K562 (cell line): ENCODE results near the gene THAP2. TPM values are rescaled to one million over a fixed set of nuclear protein-coding genes. Genes with fewer than 3 reads are reported as not detected.

Source experiments
- DEAF1 ChIP-seq: fragments of 450-650 bp; formaldehyde crosslinking; IDR thresholded peaks from 2 replicates; pipeline ENCODE4 v1.4.0; 2020; ENCODE audit warnings: mild to moderate bottlenecking, moderate library complexity
- ETS1 ChIP-seq: conservative IDR thresholded peaks from 2 replicates; pipeline ENCODE4 v1.6.1; 2011; ENCODE audit warnings: low read depth, mild to moderate bottlenecking, low read length; ENCODE audit not compliant: control insufficient read depth
- FOXJ2 ChIP-seq: fragments of 200-800 bp; sonication (Bioruptor generic); IDR thresholded peaks from 2 replicates; pipeline ENCODE4 v1.6.1; 2016; ENCODE audit warnings: missing genetic modification characterization, missing compliant biosample characterization
- GATAD2A ChIP-seq: fragments of 450-650 bp; IDR thresholded peaks from 2 replicates; pipeline ENCODE4 v1.6.1; 2017
- JUN ChIP-seq, 2 experiments: sonication (generic) in 1 of 2; formaldehyde crosslinking in 1 of 2; IDR thresholded peaks; 2 replicates each; pipeline versions ENCODE4 v1.6.1 to v1.8.0; 2012 to 2022; ENCODE audit warnings: borderline replicate concordance in 2 of 2, mild to moderate bottlenecking in 2 of 2, improper control_type of control experiment in 1 of 2, low read depth in 1 of 2, low read length in 1 of 2, missing genetic modification reagents in 1 of 2
- MTA3 ChIP-seq: fragments of 450-650 bp; formaldehyde crosslinking; IDR thresholded peaks from 2 replicates; pipeline ENCODE4 v1.6.1; 2017; ENCODE audit warnings: mild to moderate bottlenecking, borderline replicate concordance
- MYC ChIP-seq, 2 experiments: fragments of 250-450 bp in 1 of 2; sonication (Bioruptor Pico) in 1 of 2; IDR thresholded peaks; 2 replicates each; pipeline versions ENCODE4 v1.5.1 to v1.6.1; 2012 to 2021; ENCODE audit warnings: low read depth in 2 of 2, borderline replicate concordance in 1 of 2, improper control_type of control experiment in 1 of 2, low read length in 1 of 2, mild to moderate bottlenecking in 1 of 2, moderate library complexity in 1 of 2
- NCOA4 ChIP-seq: fragments of 450-650 bp; IDR thresholded peaks from 2 replicates; pipeline ENCODE4 v1.6.1; 2018; ENCODE audit warnings: mild to moderate bottlenecking; ENCODE audit not compliant: partially characterized antibody
- PHF21A ChIP-seq: fragments of 450-650 bp; IDR thresholded peaks from 2 replicates; pipeline ENCODE4 v1.6.1; 2017; ENCODE audit warnings: low read depth, borderline replicate concordance
- SIN3A ChIP-seq, 2 experiments: fragments of 150-350 bp in 1 of 2; IDR thresholded peaks; 2 replicates each; pipeline ENCODE4 v1.6.1; 2011 to 2016; ENCODE audit warnings: borderline replicate concordance in 2 of 2, low read depth in 2 of 2, low read length in 2 of 2, mild to moderate bottlenecking in 2 of 2, moderate library complexity in 2 of 2; ENCODE audit not compliant: control insufficient read depth in 1 of 2
- SLC30A9 ChIP-seq: fragments of 250-450 bp; sonication (Bioruptor Pico); IDR thresholded peaks from 2 replicates; pipeline ENCODE4 v1.8.0; 2022; ENCODE audit warnings: mild to moderate bottlenecking, moderate library complexity
- TBL1XR1 ChIP-seq, 2 experiments: IDR thresholded peaks; 2 replicates each; pipeline ENCODE4 v1.6.1; 2012; ENCODE audit warnings: improper control_type of control experiment in 2 of 2, low read length in 2 of 2, mild to moderate bottlenecking in 1 of 2
- polyA plus RNA-seq, 8 experiments: library from polyadenylated mRNA; depleted of rRNA in 4 of 8; stranded (reverse) in 5 of 8; unstranded in 3 of 8; fragments of >200 nt; fragmentation: Nextera tagmentation in 2 of 8; fragmentation: Illumina TruSeq in 1 of 8; extraction: Ambion mirVana in 2 of 8; extraction: Trizol in 1 of 8; gene quantifications; 2 replicates each; pipeline versions ENCODE4 v1.2.1 to v1.2.3, GENCODE V29; 2011 to 2014; ENCODE audit warnings: inconsistent platforms in 1 of 8, missing spikeins in 1 of 8
- total RNA-seq, 7 experiments: library from RNA; depleted of rRNA in 6 of 7; stranded (reverse); fragments of >200 nt in 6 of 7; fragmentation: Illumina TruSeq in 2 of 7; extraction: Trizol in 2 of 7; gene quantifications; 2 replicates each; pipeline versions ENCODE4 v1.2.1 to v1.2.3, GENCODE V29; 2011 to 2021; ENCODE audit warnings: low replicate concordance in 1 of 7
- TF ChIP-seq, protein P1 (sequence below): fragments of 450-650 bp; IDR thresholded peaks from 2 replicates; pipeline ENCODE4 v1.6.1; 2014; ENCODE audit warnings: low read depth, mild to moderate bottlenecking, moderate library complexity, borderline replicate concordance
- TF ChIP-seq, protein P2 (sequence below): sonication (generic); formaldehyde crosslinking; IDR thresholded peaks from 2 replicates; pipeline ENCODE4 v1.8.0; 2023; ENCODE audit warnings: missing genetic modification reagents, mild to moderate bottlenecking, borderline replicate concordance

Gene THAP2
- total and polyA plus RNA-seq, 9 of the 15 experiments (the other 6 are each of a cell fraction or from before 2014, with no cell fraction given): 1.8 to 18.9 (median 7.3) TPM

DNA sequence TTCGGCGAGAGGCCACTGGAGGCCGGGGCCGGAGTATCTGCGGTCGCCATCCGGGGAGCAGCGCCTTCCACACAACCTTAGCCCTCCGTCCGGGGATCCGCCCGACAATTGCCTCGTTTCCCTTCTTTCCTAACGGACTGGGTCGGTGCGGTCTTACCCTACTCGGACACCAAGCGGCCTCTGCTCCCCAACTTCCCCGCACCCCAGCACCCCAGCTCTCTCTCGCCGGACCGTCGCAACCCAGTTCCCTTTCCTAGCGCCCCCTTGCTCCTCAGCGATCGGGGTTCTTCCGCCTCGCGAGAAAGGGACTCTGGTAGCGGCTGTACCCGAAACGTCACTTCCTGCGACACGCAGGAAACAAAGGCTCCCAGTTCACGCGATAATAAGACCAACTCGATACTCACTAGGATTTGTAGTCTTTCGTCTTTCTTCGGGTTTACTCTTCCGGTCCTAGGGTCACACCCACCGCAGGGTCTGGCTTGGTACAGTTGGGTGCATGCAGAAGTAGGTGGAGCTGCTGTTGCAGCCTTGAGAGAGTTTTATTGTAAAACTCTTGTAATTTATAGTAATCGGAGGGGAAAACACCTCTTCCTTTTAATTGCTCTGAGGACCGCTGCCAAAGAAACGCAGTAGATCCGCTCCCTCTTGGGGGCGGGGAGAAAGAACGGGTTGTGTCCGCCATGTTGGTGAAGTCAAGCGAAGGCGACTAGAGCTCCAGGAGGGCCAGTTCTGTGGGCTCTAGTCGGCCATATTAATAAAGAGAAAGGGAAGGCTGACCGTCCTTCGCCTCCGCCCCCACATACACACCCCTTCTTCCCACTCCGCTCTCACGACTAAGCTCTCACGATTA lies at the start of gene THAP2, which contains the start of gene ZFC3H1 (continued):
- TF ChIP-seq JUN (IDR thresholded peaks at IDR 0.05; ENCODE audit: borderline replicate concordance, low read depth, low read length) (peak; percentile 14; the same call in 1 of the 2 replicates), JUN (CRISPR knock-in tag; IDR thresholded peaks at IDR 0.05; ENCODE audit: borderline replicate concordance) (no peak), MTA3 (peak; percentile 58; the same call in 1 of the 2 replicates), SLC30A9 (no peak), DEAF1 (CRISPR knock-in tag) (no peak), SIN3A (IDR thresholded peaks at IDR 0.05; ENCODE audit: borderline replicate concordance in 2 of 2, control insufficient read depth in 1 of 2, low read depth in 2 of 2, low read length in 2 of 2) (peak in 1 of 2 experiments; percentile 62; a peak in 2 of 4 replicates), TBL1XR1 (IDR thresholded peaks at IDR 0.05; ENCODE audit: low read length in 2 of 2) (peak in 1 of 2 experiments; percentile 13; a peak in 1 of 4 replicates), GATAD2A (peak; percentile 60; the same call in 1 of the 2 replicates), ETS1 (peak; percentile 71; the same call in 1 of the 2 replicates), FOXJ2 (tag) (peak; percentile 64; the same call in 1 of the 2 replicates), PHF21A (peak; percentile 39; the same call in 1 of the 2 replicates), NCOA4 (no peak), MYC (IDR thresholded peaks at IDR 0.05; ENCODE audit: low read depth, low read length) (peak; percentile 16; the same call in 1 of the 2 replicates), MYC (CRISPR knock-in tag; IDR thresholded peaks at IDR 0.05; ENCODE audit: borderline replicate concordance, low read depth) (no peak; the same call in 1 of the 2 replicates)
- TF ChIP-seq, protein P1, sequence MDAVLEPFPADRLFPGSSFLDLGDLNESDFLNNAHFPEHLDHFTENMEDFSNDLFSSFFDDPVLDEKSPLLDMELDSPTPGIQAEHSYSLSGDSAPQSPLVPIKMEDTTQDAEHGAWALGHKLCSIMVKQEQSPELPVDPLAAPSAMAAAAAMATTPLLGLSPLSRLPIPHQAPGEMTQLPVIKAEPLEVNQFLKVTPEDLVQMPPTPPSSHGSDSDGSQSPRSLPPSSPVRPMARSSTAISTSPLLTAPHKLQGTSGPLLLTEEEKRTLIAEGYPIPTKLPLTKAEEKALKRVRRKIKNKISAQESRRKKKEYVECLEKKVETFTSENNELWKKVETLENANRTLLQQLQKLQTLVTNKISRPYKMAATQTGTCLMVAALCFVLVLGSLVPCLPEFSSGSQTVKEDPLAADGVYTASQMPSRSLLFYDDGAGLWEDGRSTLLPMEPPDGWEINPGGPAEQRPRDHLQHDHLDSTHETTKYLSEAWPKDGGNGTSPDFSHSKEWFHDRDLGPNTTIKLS: peak; percentile 92
- TF ChIP-seq, protein P2, sequence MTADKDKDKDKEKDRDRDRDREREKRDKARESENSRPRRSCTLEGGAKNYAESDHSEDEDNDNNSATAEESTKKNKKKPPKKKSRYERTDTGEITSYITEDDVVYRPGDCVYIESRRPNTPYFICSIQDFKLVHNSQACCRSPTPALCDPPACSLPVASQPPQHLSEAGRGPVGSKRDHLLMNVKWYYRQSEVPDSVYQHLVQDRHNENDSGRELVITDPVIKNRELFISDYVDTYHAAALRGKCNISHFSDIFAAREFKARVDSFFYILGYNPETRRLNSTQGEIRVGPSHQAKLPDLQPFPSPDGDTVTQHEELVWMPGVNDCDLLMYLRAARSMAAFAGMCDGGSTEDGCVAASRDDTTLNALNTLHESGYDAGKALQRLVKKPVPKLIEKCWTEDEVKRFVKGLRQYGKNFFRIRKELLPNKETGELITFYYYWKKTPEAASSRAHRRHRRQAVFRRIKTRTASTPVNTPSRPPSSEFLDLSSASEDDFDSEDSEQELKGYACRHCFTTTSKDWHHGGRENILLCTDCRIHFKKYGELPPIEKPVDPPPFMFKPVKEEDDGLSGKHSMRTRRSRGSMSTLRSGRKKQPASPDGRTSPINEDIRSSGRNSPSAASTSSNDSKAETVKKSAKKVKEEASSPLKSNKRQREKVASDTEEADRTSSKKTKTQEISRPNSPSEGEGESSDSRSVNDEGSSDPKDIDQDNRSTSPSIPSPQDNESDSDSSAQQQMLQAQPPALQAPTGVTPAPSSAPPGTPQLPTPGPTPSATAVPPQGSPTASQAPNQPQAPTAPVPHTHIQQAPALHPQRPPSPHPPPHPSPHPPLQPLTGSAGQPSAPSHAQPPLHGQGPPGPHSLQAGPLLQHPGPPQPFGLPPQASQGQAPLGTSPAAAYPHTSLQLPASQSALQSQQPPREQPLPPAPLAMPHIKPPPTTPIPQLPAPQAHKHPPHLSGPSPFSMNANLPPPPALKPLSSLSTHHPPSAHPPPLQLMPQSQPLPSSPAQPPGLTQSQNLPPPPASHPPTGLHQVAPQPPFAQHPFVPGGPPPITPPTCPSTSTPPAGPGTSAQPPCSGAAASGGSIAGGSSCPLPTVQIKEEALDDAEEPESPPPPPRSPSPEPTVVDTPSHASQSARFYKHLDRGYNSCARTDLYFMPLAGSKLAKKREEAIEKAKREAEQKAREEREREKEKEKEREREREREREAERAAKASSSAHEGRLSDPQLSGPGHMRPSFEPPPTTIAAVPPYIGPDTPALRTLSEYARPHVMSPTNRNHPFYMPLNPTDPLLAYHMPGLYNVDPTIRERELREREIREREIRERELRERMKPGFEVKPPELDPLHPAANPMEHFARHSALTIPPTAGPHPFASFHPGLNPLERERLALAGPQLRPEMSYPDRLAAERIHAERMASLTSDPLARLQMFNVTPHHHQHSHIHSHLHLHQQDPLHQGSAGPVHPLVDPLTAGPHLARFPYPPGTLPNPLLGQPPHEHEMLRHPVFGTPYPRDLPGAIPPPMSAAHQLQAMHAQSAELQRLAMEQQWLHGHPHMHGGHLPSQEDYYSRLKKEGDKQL (CRISPR knock-in tag): no peak
